ENCODE measurements around the gene LHPP. TPM values are rescaled to one million over a fixed set of nuclear protein-coding genes. Genes with fewer than 3 reads are reported as not detected.

LHPP gene
- total RNA-seq, 2 experiments from 2014 or later: 11.1 to 15.1 TPM

- no peaks in the 10 kb centered on the region for H3K9me3 Mint-ChIP-seq
- H3K27ac Mint-ChIP-seq: no peak overlapping the region
- DNase-seq: no peak
- peaks cover 12% of the 10 kb centered on the region for H3K4me1 Mint-ChIP-seq (ENCODE audit: low read depth)
- no peak for TF ChIP-seq CTCF (IDR thresholded peaks at IDR 0.05)
- ChIA-PET POLR2A (no interaction called here), CTCF (no interaction called here)
- H3K36me3 Mint-ChIP-seq (ENCODE audit: low read depth): no peaks in the 10 kb centered on the region
- intact Hi-C loops (cut with micrococcal nuclease): no loop called here
- H3K4me3 Mint-ChIP-seq: no peak overlapping the region
- H3K27me3 Mint-ChIP-seq: no peaks in the 10 kb centered on the region
- ATAC-seq: no peak
Observed at GRCh38 chr10:124508907-124509454, 47.4 kb downstream of the LHPP start.

GRCh38 chr10:124509880-124510632 is 48.4 kb downstream of the LHPP start:
- no peaks in the 10 kb centered on the region for H3K27me3 Mint-ChIP-seq
- ATAC-seq (no peak), DNase-seq (no peak)
- ChIA-PET CTCF (interaction anchor here (0.6 kb wide), 1 partner anchor 236 kb away, joined by 3 read pairs; no protein-coding TSS in a partner anchor), POLR2A (no interaction called here)
- intact Hi-C loops (cut with micrococcal nuclease): no loop called here
- H3K9me3 Mint-ChIP-seq: no peaks in the 10 kb centered on the region
- no peaks in the 10 kb centered on the region for H3K36me3 Mint-ChIP-seq (ENCODE audit: low read depth)
- no peak overlapping the region for H3K4me3 Mint-ChIP-seq
- H3K27ac Mint-ChIP-seq: no peak overlapping the region
- TF ChIP-seq CTCF (IDR thresholded peaks at IDR 0.05): no peak
- H3K4me1 Mint-ChIP-seq (ENCODE audit: low read depth): peaks cover 12% of the 10 kb centered on the region

- Mint-ChIP-seq H3K27me3 (no peaks in the 10 kb centered on the region), H3K27ac (no peak overlapping the region), H3K36me3 (ENCODE audit: low read depth) (no peaks in the 10 kb centered on the region), H3K4me1 (ENCODE audit: low read depth) (peaks cover 12% of the 10 kb centered on the region), H3K4me3 (no peak overlapping the region), H3K9me3 (no peaks in the 10 kb centered on the region)
- DNase-seq (no peak), ATAC-seq (no peak)
- intact Hi-C loops (cut with micrococcal nuclease): no loop called here
- no peak for TF ChIP-seq CTCF (IDR thresholded peaks at IDR 0.05)
- CTCF ChIA-PET: interaction anchor here (0.6 kb wide), 1 partner anchor 1057 kb away, joined by 3 read pairs; no protein-coding TSS in a partner anchor
- POLR2A ChIA-PET: no interaction called here
Observed at GRCh38 chr10:124510759-124511158, 49.1 kb downstream of the LHPP start.

- POLR2A ChIA-PET: no interaction called here
- no peak for TF ChIP-seq CTCF (IDR thresholded peaks at IDR 0.05)
- H3K36me3 Mint-ChIP-seq (ENCODE audit: low read depth): no peaks in the 10 kb centered on the region
- DNase-seq (peak; percentile 48), ATAC-seq (peak; percentile 74)
- peaks cover 12% of the 10 kb centered on the region for H3K4me1 Mint-ChIP-seq (ENCODE audit: low read depth)
- no peak overlapping the region for H3K4me3 Mint-ChIP-seq
- CTCF ChIA-PET: interaction anchor here (0.6 to 1.4 kb wide), 2 partner anchors 19 to 1057 kb away, joined by 3 read pairs; no protein-coding TSS in a partner anchor
- H3K27ac Mint-ChIP-seq: peak overlapping the region; percentile 42
- intact Hi-C loops (cut with micrococcal nuclease): no loop called here
- no peaks in the 10 kb centered on the region for H3K9me3 Mint-ChIP-seq
- H3K27me3 Mint-ChIP-seq: no peaks in the 10 kb centered on the region
Observed at GRCh38 chr10:124511205-124512039, 49.8 kb downstream of the LHPP start.

Data from activated CD8-positive, alpha-beta T cell treated with anti-CD3 and anti-CD28 coated beads for 36 hours (primary cell).